K562 treated with DMSO at 1 percent for 12 hours (cell line): ENCODE results near the gene ATP6V1G1. TPM values are rescaled to one million over a fixed set of nuclear protein-coding genes. Genes with fewer than 3 reads are reported as not detected.

Experiments used
- total RNA-seq: library from RNA; unstranded; fragments of 300-600 nt; gene quantifications from 2 replicates; pipeline ENCODE4 v1.2.3, GENCODE V29; 2022; ENCODE audit not compliant: insufficient read depth

Gene ATP6V1G1
- 91.5 and 138 TPM in 2 replicates for total RNA-seq

GRCh38 chr9:114587345-114588202 lies at the start of gene ATP6V1G1:
Gene ATP6V1G1, plus strand, starts transcription at chr9:114587769. Its CDS starts 70 bp downstream, at chr9:114587839.

Other genes starting within 250 kb of the ATP6V1G1 start
- 24.5 and 40.7 TPM in 2 replicates for gene AKNA, start 199.8 kb upstream of the ATP6V1G1 start, total RNA-seq
- 7.7 and 18.6 TPM in 2 replicates for gene WHRN, start 82.3 kb upstream of the ATP6V1G1 start, total RNA-seq
- 6.6 and 16.4 TPM in 2 replicates for gene TMEM268, start 23.5 kb downstream of the ATP6V1G1 start, total RNA-seq
- not detected in 2 replicates for gene TEX53, start 70.0 kb downstream of the ATP6V1G1 start, total RNA-seq
- gene TEX48, start 94.4 kb downstream of the ATP6V1G1 start, total RNA-seq, result not detected in 2 replicates
- gene TNFSF15, start 218.3 kb downstream of the ATP6V1G1 start, total RNA-seq, result not detected in 2 replicates